PC-3 (cell line): ENCODE data around the gene TMEM207. TPM values are rescaled to one million over a fixed set of nuclear protein-coding genes. Genes with fewer than 3 reads are reported as not detected.

ENCODE experiments used
- ATAC-seq: fragments of 200-7000 bp; cut with Tn5 transposase; 2 replicates; pipeline ENCODE4 v1.9.1; 2020; ENCODE audit warnings: mild to moderate bottlenecking, moderate library complexity
- BruUV-seq: library from RNA; stranded (reverse); fragments of 400-500 nt; replicated peaks from 2 replicates; lab custom pipeline; 2021; lab: Mats Ljungman, UMichigan
- CTCF ChIA-PET: fragments of 300-600 bp; sonication (Branson Sonifier 250); formaldehyde crosslinking; loops from one replicate; lab custom pipeline; 2022; ENCODE audit warnings: antibody characterized with exemption; lab: Charles Lee
- POLR2A ChIA-PET: fragments of 300-600 bp; sonication (Branson Sonifier 250); formaldehyde crosslinking; loops from one replicate; lab custom pipeline; 2022; ENCODE audit warnings: antibody characterized with exemption; ENCODE audit not compliant: unreplicated experiment; lab: Charles Lee
- DNase-seq: peaks from one replicate; pipeline ENCODE4 v3.0.0-alpha.2; 2015
- H2AFZ ChIP-seq: fragments of 300-600 bp; sonication (generic); 2 replicates; pipeline ENCODE4 v1.6.0; 2016; ENCODE audit warnings: antibody characterized with exemption, low read length
- H3F3A ChIP-seq: fragments of 300-600 bp; sonication (generic); one replicate; pipeline ENCODE4 v1.6.0; 2017; ENCODE audit warnings: antibody characterized with exemption, low read length, control low read depth, mild to moderate bottlenecking; ENCODE audit not compliant: unreplicated experiment
- H3K27ac ChIP-seq: fragments of 300-600 bp; sonication (generic); 2 replicates; pipeline ENCODE4 v1.5.1; 2016; ENCODE audit warnings: mild to moderate bottlenecking, low read length
- H3K27me3 ChIP-seq: fragments of 300-600 bp; sonication (generic); 2 replicates; pipeline ENCODE4 v1.6.1; 2016; ENCODE audit warnings: low read length, mixed read lengths
- H3K36me3 ChIP-seq: fragments of 300-600 bp; sonication (generic); 2 replicates; pipeline ENCODE4 v1.6.1; 2016; ENCODE audit warnings: low read depth, mixed run types, low read length, mixed read lengths
- H3K4me1 ChIP-seq: fragments of 300-600 bp; sonication (generic); 2 replicates; pipeline ENCODE4 v1.5.1; 2016; ENCODE audit warnings: low read length; ENCODE audit not compliant: insufficient read depth
- H3K4me2 ChIP-seq: fragments of 300-600 bp; sonication (generic); 2 replicates; pipeline ENCODE4 v1.6.0; 2016; ENCODE audit warnings: low read length
- H3K4me3 ChIP-seq: fragments of 300-600 bp; sonication (generic); 2 replicates; pipeline ENCODE4 v1.5.1; 2016; ENCODE audit warnings: mild to moderate bottlenecking, low read length, mixed read lengths
- H3K79me2 ChIP-seq: fragments of 300-600 bp; sonication (generic); 2 replicates; pipeline ENCODE4 v1.6.1; 2017; ENCODE audit warnings: low read length, mixed read lengths
- H3K9ac ChIP-seq: fragments of 300-600 bp; sonication (generic); 2 replicates; pipeline ENCODE4 v1.6.0; 2016; ENCODE audit warnings: mild to moderate bottlenecking, low read length
- H3K9me2 ChIP-seq: fragments of 300-600 bp; sonication (generic); replicated peaks from 2 replicates; pipeline ENCODE4 v1.6.1; 2016; ENCODE audit warnings: mixed run types, low read length, mixed read lengths
- H3K9me3 ChIP-seq: fragments of 300-600 bp; sonication (generic); 2 replicates; pipeline ENCODE4 v1.6.1; 2016; ENCODE audit warnings: low read length, mixed read lengths
- H4K20me1 ChIP-seq: fragments of 300-600 bp; sonication (generic); 2 replicates; pipeline ENCODE4 v1.6.1; 2016; ENCODE audit warnings: low read length, mixed read lengths
- EZH2 ChIP-seq: fragments of 300-600 bp; sonication (generic); IDR thresholded peaks from one replicate; pipeline ENCODE4 v1.6.1; 2017; ENCODE audit warnings: antibody characterized with exemption, mild to moderate bottlenecking, low read length; ENCODE audit not compliant: unreplicated experiment
- EZH2phosphoT487 ChIP-seq: fragments of 300-600 bp; sonication (generic); IDR thresholded peaks from 2 replicates; pipeline ENCODE4 v1.6.1; 2018; ENCODE audit warnings: mild to moderate bottlenecking, antibody characterized with exemption, low read length, borderline replicate concordance
- intact Hi-C: fragments of 100-400 bp; cut with micrococcal nuclease; formaldehyde crosslinking; loops from 2 replicates; pipeline ENCODE4 v1.9.0; 2023
- total RNA-seq: library from RNA; depleted of rRNA; stranded (reverse); fragments of >200 nt; gene quantifications from 2 replicates; pipeline ENCODE4 v1.2.3, GENCODE V29; 2014
- TF ChIP-seq, protein P1 (sequence below): fragments of 300-600 bp; sonication (generic); conservative IDR thresholded peaks from 2 replicates; pipeline ENCODE4 v1.5.1; 2017; ENCODE audit warnings: antibody characterized with exemption, low read depth, mild to moderate bottlenecking, low read length

Gene TMEM207
- total RNA-seq, 1 experiment from 2014 or later: not detected

DNA sequence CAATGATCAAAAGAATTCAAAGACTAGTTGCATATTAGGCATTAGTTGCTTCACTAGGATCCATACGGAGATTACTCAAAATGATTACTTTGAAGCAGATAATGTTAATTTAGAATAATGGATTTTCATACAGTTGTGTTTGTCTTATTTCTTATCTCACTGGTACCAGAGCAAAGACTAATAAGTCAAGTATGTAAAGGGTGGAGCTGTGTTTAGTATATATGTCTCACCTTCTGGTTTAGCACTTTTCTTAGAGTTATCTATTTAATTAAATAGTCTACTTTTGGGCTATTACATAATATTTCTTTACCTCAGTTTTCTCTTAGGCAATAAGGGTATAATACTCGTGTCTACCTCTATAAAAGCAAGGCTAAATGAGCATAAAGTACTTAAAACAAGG is 18.8 kb downstream of the TMEM207 start:
- DNase-seq (no peak), ATAC-seq (no peak)
- no peaks in the 10 kb centered on the region for H3K27me3 ChIP-seq
- no peak overlapping the region for H3K27ac ChIP-seq
- CTCF ChIA-PET: no interaction called here
- H3K9ac ChIP-seq: no peak overlapping the region
- TF ChIP-seq EZH2phosphoT487 (no peak), EZH2 (no peak)
- TF ChIP-seq, protein P1, sequence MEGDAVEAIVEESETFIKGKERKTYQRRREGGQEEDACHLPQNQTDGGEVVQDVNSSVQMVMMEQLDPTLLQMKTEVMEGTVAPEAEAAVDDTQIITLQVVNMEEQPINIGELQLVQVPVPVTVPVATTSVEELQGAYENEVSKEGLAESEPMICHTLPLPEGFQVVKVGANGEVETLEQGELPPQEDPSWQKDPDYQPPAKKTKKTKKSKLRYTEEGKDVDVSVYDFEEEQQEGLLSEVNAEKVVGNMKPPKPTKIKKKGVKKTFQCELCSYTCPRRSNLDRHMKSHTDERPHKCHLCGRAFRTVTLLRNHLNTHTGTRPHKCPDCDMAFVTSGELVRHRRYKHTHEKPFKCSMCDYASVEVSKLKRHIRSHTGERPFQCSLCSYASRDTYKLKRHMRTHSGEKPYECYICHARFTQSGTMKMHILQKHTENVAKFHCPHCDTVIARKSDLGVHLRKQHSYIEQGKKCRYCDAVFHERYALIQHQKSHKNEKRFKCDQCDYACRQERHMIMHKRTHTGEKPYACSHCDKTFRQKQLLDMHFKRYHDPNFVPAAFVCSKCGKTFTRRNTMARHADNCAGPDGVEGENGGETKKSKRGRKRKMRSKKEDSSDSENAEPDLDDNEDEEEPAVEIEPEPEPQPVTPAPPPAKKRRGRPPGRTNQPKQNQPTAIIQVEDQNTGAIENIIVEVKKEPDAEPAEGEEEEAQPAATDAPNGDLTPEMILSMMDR: no peak
- no TSS peak for BruUV-seq
- H3K9me3 ChIP-seq: no peaks in the 10 kb centered on the region
- no peak overlapping the region for H2AFZ ChIP-seq
- H4K20me1 ChIP-seq: no peaks in the 10 kb centered on the region
- intact Hi-C loops: no loop called here
- H3K79me2 ChIP-seq: no peaks in the 10 kb centered on the region
- H3K4me3 ChIP-seq: no peak overlapping the region
- H3K4me1 ChIP-seq: peaks cover 8% of the 10 kb centered on the region; the same call in 1 of the 2 replicates
- no peaks in the 10 kb centered on the region for H3K36me3 ChIP-seq
- POLR2A ChIA-PET: no interaction called here
- no peak overlapping the region for H3K4me2 ChIP-seq
- H3K9me2 ChIP-seq: no peaks in the 10 kb centered on the region
- no peaks in the 10 kb centered on the region for H3F3A ChIP-seq

DNA sequence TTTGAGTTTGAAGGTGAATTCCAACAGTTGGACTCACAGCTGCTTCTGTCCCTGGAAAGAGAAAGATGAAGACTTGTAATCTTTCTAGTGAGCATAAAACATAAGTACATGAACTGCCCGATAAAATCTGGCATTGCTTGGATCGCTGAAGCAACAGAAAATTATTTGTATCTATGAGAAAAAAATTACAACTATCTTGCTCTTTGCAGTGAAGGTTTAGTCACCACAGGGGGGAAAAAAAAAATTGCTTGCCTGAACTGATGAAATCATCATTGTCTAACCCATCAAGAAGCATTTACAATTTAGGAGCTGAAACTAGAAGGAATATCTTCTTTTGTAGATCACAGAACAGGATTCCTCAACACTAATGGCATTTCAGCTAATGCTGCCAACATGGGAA is 20.0 kb downstream of the TMEM207 start:
- POLR2A ChIA-PET: interaction anchor here (0.6 kb wide), 1 partner anchor 91 kb away, joined by 7 read pairs; no protein-coding TSS in a partner anchor
- CTCF ChIA-PET: no interaction called here
- no peak for TF ChIP-seq EZH2
- TF ChIP-seq, protein P1: no peak
- TF ChIP-seq EZH2phosphoT487: no peak
- Histone ChIP-seq H3K9me2 (no peaks in the 10 kb centered on the region), H3K36me3 (no peaks in the 10 kb centered on the region), H3K9me3 (no peaks in the 10 kb centered on the region), H3K79me2 (no peaks in the 10 kb centered on the region), H3K4me2 (no peak overlapping the region), H4K20me1 (no peaks in the 10 kb centered on the region), H3K4me3 (no peak overlapping the region), H3K9ac (no peak overlapping the region), H3K27me3 (no peaks in the 10 kb centered on the region), H3F3A (no peaks in the 10 kb centered on the region), H2AFZ (no peak overlapping the region), H3K27ac (no peak overlapping the region), H3K4me1 (0 out of 2 replicates have a peak, but pooled peaks cover 4% of the 10 kb centered on the region)
- no TSS peak for BruUV-seq
- intact Hi-C loops: loop anchor here (10.0 kb wide), 1 partner anchor 415 kb away; no protein-coding TSS in a partner anchor
- ATAC-seq (no peak), DNase-seq (no peak)

DNA sequence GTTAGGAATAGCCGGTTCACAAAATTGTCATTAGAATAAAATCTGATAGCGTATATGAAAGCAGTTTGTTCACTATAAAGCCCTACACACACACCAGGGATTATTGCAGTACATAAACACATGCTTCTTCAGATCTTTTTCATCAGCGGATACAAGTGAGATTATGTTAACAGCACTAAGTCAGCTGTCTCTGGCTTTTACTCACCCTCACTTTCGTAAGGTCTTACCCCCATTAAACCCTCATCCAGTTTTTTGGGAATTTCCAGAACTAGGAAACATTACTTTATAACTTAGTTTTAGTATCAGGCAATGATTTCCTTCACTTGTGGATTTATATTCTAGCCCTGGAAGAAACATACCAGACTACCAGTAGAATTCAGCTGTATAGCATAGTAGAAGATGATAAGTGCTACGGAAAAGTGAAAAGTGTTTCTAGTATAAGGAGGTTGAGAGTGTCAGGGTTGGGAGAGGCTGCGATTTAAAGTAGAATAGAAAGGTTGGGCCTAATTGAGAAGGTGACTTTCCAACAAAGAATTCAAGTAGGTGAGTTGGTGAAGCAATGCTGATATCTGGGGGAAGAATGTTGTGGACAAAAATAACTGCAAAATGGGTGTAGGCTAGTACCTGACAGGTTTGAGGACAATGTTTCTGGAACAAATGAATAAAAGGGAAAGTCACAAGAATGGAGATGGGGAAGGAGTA is 22.7 kb downstream of the TMEM207 start:
- no peaks in the 10 kb centered on the region for H3K4me1 ChIP-seq
- DNase-seq: no peak

More for the DNA sequence above, 22.7 kb downstream of the TMEM207 start:
- no peak overlapping the region for H3K27ac ChIP-seq
- H4K20me1 ChIP-seq: no peaks in the 10 kb centered on the region
- TF ChIP-seq, protein P1: no peak
- TF ChIP-seq EZH2: no peak
- TF ChIP-seq EZH2phosphoT487: no peak
- no TSS peak for BruUV-seq
- H3K4me3 ChIP-seq: no peak overlapping the region
- no peak overlapping the region for H3K9ac ChIP-seq
- no peaks in the 10 kb centered on the region for H3F3A ChIP-seq
- intact Hi-C loops: loop anchor here (10.0 kb wide), 1 partner anchor 412 kb away; no protein-coding TSS in a partner anchor
- no peaks in the 10 kb centered on the region for H3K9me3 ChIP-seq
- H3K27me3 ChIP-seq: no peaks in the 10 kb centered on the region
- no peaks in the 10 kb centered on the region for H3K9me2 ChIP-seq
- CTCF ChIA-PET: interaction anchor here (0.5 kb wide), 1 partner anchor 16 kb away, joined by 8 read pairs; no protein-coding TSS in a partner anchor
- H3K4me2 ChIP-seq: no peak overlapping the region
- H3K79me2 ChIP-seq: no peaks in the 10 kb centered on the region
- no peak overlapping the region for H2AFZ ChIP-seq
- H3K36me3 ChIP-seq: no peaks in the 10 kb centered on the region
- ATAC-seq: no peak
- POLR2A ChIA-PET: interaction anchor here (0.5 kb wide), 1 partner anchor 161 kb away, joined by 3 read pairs; no protein-coding TSS in a partner anchor
